Suppressor macrophage treated with lipopolysaccharide for 4 hours (primary cell): ENCODE data around the gene MORF4L2.
A peak's percentile ranks its signal among the peaks of the same experiment; 100 is the strongest.

ENCODE experiments used
- DNase-seq: peaks from one replicate; pipeline ENCODE4 v3.0.0-alpha.2; 2020

The MORF4L2 gene

DNA sequence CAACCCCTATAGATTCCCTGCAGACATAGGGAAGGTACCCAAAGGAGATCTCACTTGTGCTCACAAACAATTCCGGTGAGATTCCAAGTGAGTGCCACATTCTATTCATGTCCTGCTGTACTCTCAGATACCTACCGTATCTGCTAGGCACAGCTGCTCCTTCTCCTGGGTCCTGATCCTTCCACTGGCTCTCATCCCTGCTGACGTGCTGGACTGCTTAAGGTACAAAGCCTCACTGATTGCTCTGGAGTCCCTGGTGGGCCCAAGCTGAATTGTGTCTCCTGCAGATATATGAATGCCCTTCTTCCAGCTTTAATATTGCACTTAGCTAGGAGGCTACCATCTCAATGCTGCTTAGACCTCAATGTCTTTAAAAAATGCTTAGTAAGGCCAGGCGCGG lies 55.4 kb downstream of the MORF4L2 start:
- no peak for DNase-seq

DNA sequence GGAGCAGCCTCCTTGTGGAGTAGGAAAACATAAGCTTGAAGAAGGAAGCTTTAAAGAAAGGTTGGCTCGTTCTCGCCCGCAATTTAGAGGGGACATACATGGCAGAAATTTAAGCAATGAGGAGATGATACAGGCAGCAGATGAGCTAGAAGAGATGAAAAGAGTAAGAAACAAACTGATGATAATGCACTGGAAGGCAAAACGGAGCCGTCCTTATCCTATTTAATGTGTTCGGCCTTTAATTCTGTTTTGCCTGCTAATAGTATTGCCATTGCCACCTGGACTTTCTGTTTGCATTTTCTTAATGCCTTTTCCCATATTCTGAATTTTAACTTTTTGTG lies 56.4 kb downstream of the MORF4L2 start:
- no peak for DNase-seq

DNA sequence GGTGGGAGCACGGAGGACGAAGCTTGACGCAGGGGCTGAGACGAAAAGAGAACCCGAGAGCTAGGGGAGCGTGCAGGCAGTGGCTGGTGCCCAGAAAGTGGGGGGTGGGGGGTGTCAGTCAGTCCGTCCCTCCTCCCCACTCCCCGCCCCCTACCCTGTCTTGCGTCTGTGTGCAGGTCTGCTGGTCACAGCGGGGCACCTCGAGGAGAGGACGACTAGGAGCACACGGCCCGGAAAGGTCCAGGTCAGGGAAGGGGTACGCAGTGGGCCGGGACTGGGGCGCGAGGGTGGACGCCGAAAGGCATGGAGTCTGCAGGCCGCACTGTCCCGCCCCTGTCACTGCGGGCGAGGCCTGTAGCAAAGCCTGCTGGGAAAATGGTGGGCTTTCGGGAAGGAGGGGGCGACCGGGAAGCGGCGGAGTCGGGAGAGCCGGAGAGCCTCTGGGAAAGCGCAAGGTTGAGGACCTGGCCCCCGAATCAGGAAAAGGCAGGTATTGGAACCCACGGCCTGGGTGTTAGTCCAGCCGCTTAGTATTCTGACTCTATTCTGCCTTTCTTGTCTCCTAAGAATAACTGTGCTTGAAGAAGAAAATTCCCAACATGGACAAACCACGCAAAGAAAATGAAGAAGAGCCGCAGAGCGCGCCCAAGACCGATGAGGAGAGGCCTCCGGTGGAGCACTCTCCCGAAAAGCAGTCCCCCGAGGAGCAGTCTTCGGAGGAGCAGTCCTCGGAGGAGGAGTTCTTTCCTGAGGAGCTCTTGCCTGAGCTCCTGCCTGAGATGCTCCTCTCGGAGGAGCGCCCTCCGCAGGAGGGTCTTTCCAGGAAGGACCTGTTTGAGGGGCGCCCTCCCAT lies 57.0 kb downstream of the MORF4L2 start:
- DNase-seq = peak; percentile 35

DNA sequence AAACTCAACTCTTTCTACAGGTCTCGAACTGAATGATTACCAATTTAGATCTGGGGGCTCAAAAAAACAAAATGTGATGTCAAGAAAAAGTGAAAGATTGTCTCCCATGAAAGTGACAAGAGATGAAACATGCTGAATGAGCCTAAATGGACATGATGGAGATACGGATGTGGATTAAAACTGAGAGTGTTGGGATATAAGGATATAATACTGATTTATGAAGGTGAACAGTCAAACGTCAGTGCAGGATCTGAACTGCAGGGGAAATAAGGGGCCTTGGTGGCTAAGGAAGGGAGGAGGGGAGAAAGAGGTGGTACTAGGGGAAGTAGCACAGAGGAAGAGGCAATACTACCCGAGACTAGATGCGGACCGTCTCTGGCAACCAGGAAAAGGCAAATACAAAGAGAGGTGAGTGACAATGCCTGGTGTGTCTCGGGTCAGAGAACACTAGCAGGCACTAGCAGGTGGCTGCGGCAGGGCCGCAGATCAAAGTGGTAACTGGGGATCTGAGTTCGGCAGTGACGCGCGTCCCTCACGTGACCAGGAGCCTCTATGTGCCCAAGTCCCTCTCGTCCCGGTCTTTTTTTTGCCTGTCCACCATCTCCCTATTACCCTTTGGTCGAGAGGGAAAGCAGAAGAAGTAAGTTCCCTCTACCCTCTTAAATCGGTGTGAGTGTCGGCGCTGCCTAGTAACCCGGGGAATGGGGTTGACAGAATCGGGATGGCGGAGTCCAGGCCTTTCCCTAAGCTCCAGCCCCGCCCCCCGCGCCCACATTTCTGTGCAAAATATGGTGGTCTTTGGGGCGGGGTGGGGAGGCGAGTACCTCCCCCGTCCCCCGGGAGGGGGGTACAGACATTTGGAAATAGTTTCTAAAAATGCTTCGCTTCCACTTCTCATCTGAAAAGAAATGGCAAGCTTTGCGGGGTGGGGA lies 57.8 kb downstream of the MORF4L2 start, which contains the start of gene TCEAL1:
TCEAL1 (plus strand) TSS at position 590 of the 932 bp plus-strand sequence. CDS start 942 bp downstream, outside the sequence.
- peak; percentile 7 for DNase-seq

DNA sequence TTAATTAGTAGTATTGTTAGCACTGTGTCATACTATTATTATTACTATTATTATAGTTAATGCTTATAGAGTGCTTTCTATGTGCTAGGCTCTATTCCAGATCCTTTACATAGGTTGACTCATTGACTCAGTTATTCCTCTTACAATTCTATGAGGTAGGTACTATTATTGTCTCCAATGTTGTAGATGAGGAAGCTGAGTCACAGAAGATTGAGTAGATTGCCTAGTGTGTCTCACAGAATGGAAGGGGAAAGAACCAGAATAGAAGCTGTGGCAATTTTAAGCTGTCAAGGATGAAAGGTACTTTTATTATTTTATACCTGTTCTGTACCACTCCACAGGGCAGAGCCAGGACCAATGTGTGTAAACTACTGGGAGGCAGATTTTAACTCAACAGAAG lies 59.6 kb downstream of the MORF4L2 start:
- DNase-seq = peak; percentile 29
